Kidney (tissue), 14 donors: ENCODE measurements around the gene CAMTA1. TPM values are rescaled to one million over a fixed set of nuclear protein-coding genes. Genes with fewer than 3 reads are reported as not detected.

Experiments used
- DNase-seq, 5 donors: peaks; one replicate each; pipeline ENCODE4 v3.0.0-alpha.2; 2013 to 2020
- FAIRE-seq: peaks from 2 replicates; lab custom pipeline; 2012; peaks lifted over from hg19 to GRCh38; lab: Jason Lieb, UNC
- H3K27ac ChIP-seq, 2 donors: one replicate each; pipeline ENCODE4 v1.7.0; 2013; ENCODE audit warnings: low read depth in 2 of 2, low read length in 2 of 2, inconsistent platforms in 1 of 2
- H3K27me3 ChIP-seq: one replicate; pipeline ENCODE4 v1.7.1; 2013; ENCODE audit warnings: low read length, inconsistent platforms; ENCODE audit not compliant: control insufficient read depth, insufficient read depth
- H3K36me3 ChIP-seq, 3 donors: one replicate each; pipeline versions ENCODE4 v1.7.0 to v1.7.1; 2013; ENCODE audit warnings: low read length in 3 of 3, control low read depth in 1 of 3, inconsistent platforms in 1 of 3; ENCODE audit not compliant: insufficient read depth in 3 of 3, control insufficient read depth in 2 of 3
- H3K4me1 ChIP-seq, 3 donors: one replicate each; pipeline versions ENCODE4 v1.7.0 to v1.7.1; 2013; ENCODE audit warnings: low read length in 3 of 3, inconsistent platforms in 1 of 3, low read depth in 1 of 3; ENCODE audit not compliant: control insufficient read depth in 2 of 3, insufficient read depth in 2 of 3
- H3K4me3 ChIP-seq, 3 donors: one replicate each; pipeline versions ENCODE4 v1.7.0 to v1.8.1; 2013; ENCODE audit warnings: low read length in 3 of 3, control low read depth in 1 of 3, inconsistent platforms in 1 of 3
- H3K9ac ChIP-seq, 3 donors: one replicate each; pipeline versions ENCODE4 v1.7.0 to v1.7.1; 2013; ENCODE audit warnings: low read length in 3 of 3, control low read depth in 1 of 3, inconsistent platforms in 1 of 3
- H3K9me3 ChIP-seq, 3 donors: one replicate each; pipeline versions ENCODE4 v1.7.0 to v1.7.1; 2013; ENCODE audit warnings: low read length in 3 of 3, control low read depth in 1 of 3, inconsistent platforms in 1 of 3; ENCODE audit not compliant: control insufficient read depth in 2 of 3, insufficient read depth in 1 of 3
- intact Hi-C: fragments of 100-400 bp; cut with DNase I; formaldehyde crosslinking; loops from one replicate; pipeline ENCODE4 v1.11.1; 2022
- polyA plus RNA-seq: library from polyadenylated mRNA; stranded (reverse); fragments of 350-450 nt; fragmentation: Illumina TruSeq; extraction: RNeasy Lipid Tissue Mini Kit (QIAGEN cat#74804); gene quantifications from one replicate; pipeline ENCODE4 v1.2.3, GENCODE V29; 2014; ENCODE audit warnings: low read depth, low replicate concordance; ENCODE audit not compliant: insufficient read depth
- total RNA-seq: library from RNA; stranded (reverse); fragmentation: NEBNext Ultra II Directional; extraction: Animal tissue kit (Norgen Biotek cat#: 25700); gene quantifications from one replicate; pipeline ENCODE4 v1.2.1, GENCODE V29; 2021
- TF ChIP-seq, protein P1 (sequence below): IDR thresholded peaks from 3 replicates; pipeline ENCODE4 v1.5.1; 2012; ENCODE audit warnings: mild to moderate bottlenecking, moderate library complexity, borderline replicate concordance; ENCODE audit not compliant: insufficient read depth; ENCODE audit errors: extremely low read depth
- donor health status: control.
- donor health status: control.
- donor health status: control.
- donor health status: control.
- donor health status: control.
- donor health status: DM: yes; HTN: yes; CAD: no.
- donor health status: Normal renal cell carcinoma (clear cell type).

The CAMTA1 gene
- total and polyA plus RNA-seq, 2 donors from 2014 or later = 79.0 to 170 TPM

GRCh38 chr1:6850537-6850936 is 65.3 kb downstream of the CAMTA1 start:
- H3K36me3 ChIP-seq = peaks cover 0 to 4% (median 0%) of the 10 kb centered on the region in 3 donors
- H3K9me3 ChIP-seq = no peaks in the 10 kb centered on the region
- TF ChIP-seq, protein P1, sequence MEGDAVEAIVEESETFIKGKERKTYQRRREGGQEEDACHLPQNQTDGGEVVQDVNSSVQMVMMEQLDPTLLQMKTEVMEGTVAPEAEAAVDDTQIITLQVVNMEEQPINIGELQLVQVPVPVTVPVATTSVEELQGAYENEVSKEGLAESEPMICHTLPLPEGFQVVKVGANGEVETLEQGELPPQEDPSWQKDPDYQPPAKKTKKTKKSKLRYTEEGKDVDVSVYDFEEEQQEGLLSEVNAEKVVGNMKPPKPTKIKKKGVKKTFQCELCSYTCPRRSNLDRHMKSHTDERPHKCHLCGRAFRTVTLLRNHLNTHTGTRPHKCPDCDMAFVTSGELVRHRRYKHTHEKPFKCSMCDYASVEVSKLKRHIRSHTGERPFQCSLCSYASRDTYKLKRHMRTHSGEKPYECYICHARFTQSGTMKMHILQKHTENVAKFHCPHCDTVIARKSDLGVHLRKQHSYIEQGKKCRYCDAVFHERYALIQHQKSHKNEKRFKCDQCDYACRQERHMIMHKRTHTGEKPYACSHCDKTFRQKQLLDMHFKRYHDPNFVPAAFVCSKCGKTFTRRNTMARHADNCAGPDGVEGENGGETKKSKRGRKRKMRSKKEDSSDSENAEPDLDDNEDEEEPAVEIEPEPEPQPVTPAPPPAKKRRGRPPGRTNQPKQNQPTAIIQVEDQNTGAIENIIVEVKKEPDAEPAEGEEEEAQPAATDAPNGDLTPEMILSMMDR = no peak
- intact Hi-C loops = no loop called here
- DNase-seq = no peak
- no peak overlapping the region for H3K9ac ChIP-seq
- no peak overlapping the region for H3K27ac ChIP-seq
- H3K4me3 ChIP-seq = no peak overlapping the region
- H3K4me1 ChIP-seq = no peaks in the 10 kb centered on the region
- H3K27me3 ChIP-seq = no peaks in the 10 kb centered on the region
- FAIRE-seq = no peak

GRCh38 chr1:6852136-6852890 is 67.1 kb downstream of the CAMTA1 start:
- no peak for FAIRE-seq
- DNase-seq = no peak
- H3K27ac ChIP-seq = no peak overlapping the region

GRCh38 chr1:6854166-6854565 is 68.9 kb downstream of the CAMTA1 start:
- TF ChIP-seq, protein P1 = no peak
- intact Hi-C loops = no loop called here
- no peak for DNase-seq
- no peak overlapping the region for H3K4me3 ChIP-seq
- no peak overlapping the region for H3K27ac ChIP-seq
- no peak overlapping the region for H3K9ac ChIP-seq
- FAIRE-seq = no peak
- no peaks in the 10 kb centered on the region for H3K4me1 ChIP-seq
- H3K9me3 ChIP-seq = no peaks in the 10 kb centered on the region
- H3K27me3 ChIP-seq = no peaks in the 10 kb centered on the region
- H3K36me3 ChIP-seq = peaks cover 0 to 4% (median 0%) of the 10 kb centered on the region in 3 donors

More at GRCh38 chr1:6852136-6852890, 67.1 kb downstream of the CAMTA1 start:
- intact Hi-C loops = no loop called here
- Histone ChIP-seq H3K36me3 (peaks cover 0 to 4% (median 0%) of the 10 kb centered on the region in 3 donors), H3K4me1 (no peaks in the 10 kb centered on the region), H3K9me3 (no peaks in the 10 kb centered on the region), H3K4me3 (no peak overlapping the region), H3K27me3 (no peaks in the 10 kb centered on the region), H3K9ac (no peak overlapping the region)
- TF ChIP-seq, protein P1 = no peak
